ENCODE data around the gene PRCC.

Gene PRCC

GRCh38 chr1:156844638-156845037, 77.3 kb downstream of the PRCC start:
- TF ChIP-seq L3MBTL2 (conservative IDR thresholded peaks at IDR 0.05) (no peak), SP1 (IDR thresholded peaks at IDR 0.05) (no peak)
- no peak for DNase-seq (ENCODE audit: extremely low spot score)
- CTCF ChIA-PET: no interaction called here
- POLR2A ChIA-PET: no interaction called here

GRCh38 chr1:156845055-156845952, 78.0 kb downstream of the PRCC start:
- no peak for TF ChIP-seq HDGF (IDR thresholded peaks at IDR 0.05; ENCODE audit: borderline replicate concordance)
- TF ChIP-seq NFRKB (IDR thresholded peaks at IDR 0.05): no peak
- TF ChIP-seq TARDBP (IDR thresholded peaks at IDR 0.05): no peak
- no peak for TF ChIP-seq LEF1 (IDR thresholded peaks at IDR 0.05; ENCODE audit: borderline replicate concordance)
- TF ChIP-seq PKNOX1 (IDR thresholded peaks at IDR 0.05): no peak
- TF ChIP-seq ZNF384 (IDR thresholded peaks at IDR 0.05): no peak
- no peak for TF ChIP-seq SP1 (IDR thresholded peaks at IDR 0.05)
- TF ChIP-seq ELF4 (IDR thresholded peaks at IDR 0.05): no peak
- no peak for TF ChIP-seq BHLHE40 (IDR thresholded peaks at IDR 0.05; ENCODE audit: borderline replicate concordance)
- TF ChIP-seq CTBP1 (IDR thresholded peaks at IDR 0.05; ENCODE audit: borderline replicate concordance): no peak
- TF ChIP-seq SUZ12 (IDR thresholded peaks at IDR 0.05): no peak
- TF ChIP-seq FOXA1 (IDR thresholded peaks at IDR 0.05): no peak
- ChIA-PET POLR2A (no interaction called here), CTCF (interaction anchor here (0.7 to 0.9 kb wide), 2 partner anchors 13 to 23 kb away, joined by 3 read pairs; no protein-coding TSS in a partner anchor)
- DNase-seq (ENCODE audit: extremely low spot score): no peak

- ChIA-PET CTCF (interaction anchor here (0.5 to 4.5 kb wide), 4 partner anchors 12 to 24 kb away, joined by 3 to 17 read pairs (median 4); partner anchors contain the start of gene NTRK1), POLR2A (no interaction called here)
- no peak for TF ChIP-seq L3MBTL2 (conservative IDR thresholded peaks at IDR 0.05)
- no peak for TF ChIP-seq HDGF (IDR thresholded peaks at IDR 0.05; ENCODE audit: borderline replicate concordance)
- no peak for TF ChIP-seq TARDBP (IDR thresholded peaks at IDR 0.05)
- TF ChIP-seq ZNF384 (IDR thresholded peaks at IDR 0.05): no peak
- no peak for TF ChIP-seq FOXM1 (IDR thresholded peaks at IDR 0.05; ENCODE audit: borderline replicate concordance)
- no peak for TF ChIP-seq FOXA1 (IDR thresholded peaks at IDR 0.05)
- no peak for TF ChIP-seq BHLHE40 (IDR thresholded peaks at IDR 0.05; ENCODE audit: borderline replicate concordance)
- no peak for TF ChIP-seq PKNOX1 (IDR thresholded peaks at IDR 0.05)
- no peak for TF ChIP-seq SUZ12 (IDR thresholded peaks at IDR 0.05)
- TF ChIP-seq SP1 (IDR thresholded peaks at IDR 0.05): no peak
- TF ChIP-seq NFRKB (IDR thresholded peaks at IDR 0.05): no peak
- no peak for TF ChIP-seq FOXK2 (IDR thresholded peaks at IDR 0.05)
- no peak for TF ChIP-seq LEF1 (IDR thresholded peaks at IDR 0.05; ENCODE audit: borderline replicate concordance)
- no peak for TF ChIP-seq ARNT (IDR thresholded peaks at IDR 0.05)
- TF ChIP-seq ELF4 (IDR thresholded peaks at IDR 0.05): no peak
- no peak for TF ChIP-seq CTBP1 (IDR thresholded peaks at IDR 0.05; ENCODE audit: borderline replicate concordance)
- DNase-seq (ENCODE audit: extremely low spot score): no peak
Observed at GRCh38 chr1:156845953-156846545, 78.7 kb downstream of the PRCC start.

- ChIA-PET POLR2A (no interaction called here), CTCF (interaction anchor here (0.5 to 4.5 kb wide), 3 partner anchors 11 to 24 kb away, joined by 3 to 17 read pairs (median 5); partner anchors contain the start of gene NTRK1)
- TF ChIP-seq ARNT (IDR thresholded peaks at IDR 0.05) (no peak), HDGF (IDR thresholded peaks at IDR 0.05; ENCODE audit: borderline replicate concordance) (no peak), ELF4 (IDR thresholded peaks at IDR 0.05) (no peak), TARDBP (IDR thresholded peaks at IDR 0.05) (no peak), L3MBTL2 (conservative IDR thresholded peaks at IDR 0.05) (no peak), PKNOX1 (IDR thresholded peaks at IDR 0.05) (no peak), FOXA1 (IDR thresholded peaks at IDR 0.05) (no peak)
- DNase-seq (ENCODE audit: extremely low spot score): no peak
Observed at GRCh38 chr1:156846643-156847042, 79.3 kb downstream of the PRCC start.

- TF ChIP-seq PKNOX1 (IDR thresholded peaks at IDR 0.05): no peak
- no peak for TF ChIP-seq LEF1 (IDR thresholded peaks at IDR 0.05; ENCODE audit: borderline replicate concordance)
- POLR2A ChIA-PET: interaction anchor here (0.9 kb wide), 1 partner anchor 159 kb away, joined by 4 read pairs; no protein-coding TSS in a partner anchor
- DNase-seq (ENCODE audit: extremely low spot score): no peak
Observed at GRCh38 chr1:156847591-156848460, 80.5 kb downstream of the PRCC start.

More at GRCh38 chr1:156847591-156848460, 80.5 kb downstream of the PRCC start:
- CTCF ChIA-PET: interaction anchor here (0.6 to 4.5 kb wide), 4 partner anchors 10 to 80 kb away, joined by 4 to 17 read pairs (median 7); partner anchors contain the start of gene NTRK1
